ENCODE results near the gene PPP2R3C.
"Not testable (repeated sequence)": the region's sequence is repeated elsewhere in the genome, so short reads cannot be mapped to it uniquely, and the experiment has no call there.

Gene PPP2R3C

DNA sequence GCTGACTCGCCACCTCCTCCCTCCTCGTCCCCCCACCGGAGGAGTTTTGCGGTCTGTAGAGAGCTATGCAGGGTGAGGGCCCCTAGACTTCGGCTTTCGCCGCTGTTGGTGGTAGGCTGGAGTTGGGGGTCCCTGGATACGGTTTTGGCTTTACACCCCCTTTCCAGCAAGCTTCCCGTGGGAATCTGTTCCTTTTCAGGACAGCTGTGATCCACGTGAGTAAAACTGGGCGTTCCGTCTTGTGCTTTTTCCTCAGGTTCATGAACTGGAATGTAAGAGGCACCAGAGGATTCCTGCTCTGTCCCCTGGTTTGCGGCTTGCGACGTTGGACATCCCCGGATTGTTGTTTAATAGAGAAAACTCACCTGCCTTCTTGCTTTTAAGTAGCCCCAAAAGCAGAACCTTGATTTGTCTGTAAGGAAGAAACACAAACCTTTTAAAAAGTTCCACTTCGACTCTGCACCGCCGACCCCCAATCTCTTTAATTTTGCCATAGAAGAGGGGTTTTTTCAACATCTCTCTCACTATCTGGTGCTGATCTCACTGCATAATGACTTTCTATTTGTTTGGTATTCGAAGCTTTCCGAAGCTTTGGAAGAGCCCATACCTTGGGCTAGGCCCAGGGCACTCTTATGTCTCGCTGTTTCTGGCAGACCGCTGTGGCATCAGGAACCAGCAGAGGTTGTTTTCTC lies 1.1 kb upstream of the PPP2R3C start:
- Histone ChIP-seq H3K36me3 (ENCODE audit: insufficient read depth, low read length) (peaks cover 3% of the 10 kb centered on the region), H3K4me3 (ENCODE audit: low read length) (peak overlapping the region; percentile 85), H3K9ac (ENCODE audit: low read depth, low read length) (peak overlapping the region; percentile 92), H3K4me2 (ENCODE audit: low read length) (peak overlapping the region; percentile 86), H3K27me3 (ENCODE audit: control insufficient read depth, insufficient read depth, low read length) (no peaks in the 10 kb centered on the region), H3K9me3 (replicated peaks; ENCODE audit: low read length) (no peaks in the 10 kb centered on the region), H3K4me1 (ENCODE audit: control insufficient read depth, insufficient read depth, low read length) (peaks cover 17% of the 10 kb centered on the region)

- no peaks in the 10 kb centered on the region for H3K36me3 ChIP-seq (ENCODE audit: insufficient read depth, low read length)
- H3K9me3 ChIP-seq (replicated peaks; ENCODE audit: low read length): no peaks in the 10 kb centered on the region
- H3K4me3 ChIP-seq (ENCODE audit: low read length): peak overlapping the region; percentile 85
- H3K27me3 ChIP-seq (ENCODE audit: control insufficient read depth, insufficient read depth, low read length): no peaks in the 10 kb centered on the region
- H3K4me2 ChIP-seq (ENCODE audit: low read length): peak overlapping the region; percentile 86
- H3K9ac ChIP-seq (ENCODE audit: low read depth, low read length): peak overlapping the region; percentile 92
- H3K4me1 ChIP-seq (ENCODE audit: control insufficient read depth, insufficient read depth, low read length): peaks cover 17% of the 10 kb centered on the region
Measured at GRCh38 chr14:35121026-35121886, 534 bp downstream of the PPP2R3C start.

DNA sequence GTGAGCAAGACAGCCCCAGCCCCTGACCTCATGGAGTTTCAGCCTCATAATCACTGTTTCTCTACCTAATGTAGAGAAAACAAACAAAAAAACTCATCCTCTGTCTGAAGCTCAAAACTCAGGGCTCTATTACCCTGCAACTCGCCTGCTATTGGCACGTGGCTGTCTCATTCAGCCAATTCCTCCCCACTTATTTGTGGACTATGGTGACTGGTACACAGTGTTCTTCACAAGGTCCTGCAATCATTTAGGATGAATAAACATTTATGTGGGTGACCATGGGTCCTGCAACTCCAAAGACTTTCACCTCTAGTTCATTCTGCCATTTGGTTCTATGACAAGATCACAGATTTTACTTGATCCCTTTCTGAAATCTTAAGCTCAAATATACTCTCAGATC lies 4.7 kb downstream of the PPP2R3C start:
- Histone ChIP-seq H3K4me2 (ENCODE audit: low read length) (no peak overlapping the region), H3K36me3 (ENCODE audit: insufficient read depth, low read length) (peaks cover 22% of the 10 kb centered on the region), H3K4me1 (ENCODE audit: control insufficient read depth, insufficient read depth, low read length) (peaks cover 4% of the 10 kb centered on the region), H3K9me3 (replicated peaks; ENCODE audit: low read length) (no peaks in the 10 kb centered on the region), H3K4me3 (ENCODE audit: low read length) (no peak overlapping the region), H3K9ac (ENCODE audit: low read depth, low read length) (no peak overlapping the region), H3K27me3 (ENCODE audit: control insufficient read depth, insufficient read depth, low read length) (no peaks in the 10 kb centered on the region)

GRCh38 chr14:35116242-35116641 lies 5.5 kb downstream of the PPP2R3C start:
- no peak overlapping the region for H3K4me3 ChIP-seq (ENCODE audit: low read length)
- no peaks in the 10 kb centered on the region for H3K9me3 ChIP-seq (replicated peaks; ENCODE audit: low read length)
- H3K4me1 ChIP-seq (ENCODE audit: control insufficient read depth, insufficient read depth, low read length): peaks cover 4% of the 10 kb centered on the region
- peaks cover 31% of the 10 kb centered on the region for H3K36me3 ChIP-seq (ENCODE audit: insufficient read depth, low read length)
- no peak overlapping the region for H3K9ac ChIP-seq (ENCODE audit: low read depth, low read length)
- no peak overlapping the region for H3K4me2 ChIP-seq (ENCODE audit: low read length)
- H3K27me3 ChIP-seq (ENCODE audit: control insufficient read depth, insufficient read depth, low read length): no peaks in the 10 kb centered on the region

DNA sequence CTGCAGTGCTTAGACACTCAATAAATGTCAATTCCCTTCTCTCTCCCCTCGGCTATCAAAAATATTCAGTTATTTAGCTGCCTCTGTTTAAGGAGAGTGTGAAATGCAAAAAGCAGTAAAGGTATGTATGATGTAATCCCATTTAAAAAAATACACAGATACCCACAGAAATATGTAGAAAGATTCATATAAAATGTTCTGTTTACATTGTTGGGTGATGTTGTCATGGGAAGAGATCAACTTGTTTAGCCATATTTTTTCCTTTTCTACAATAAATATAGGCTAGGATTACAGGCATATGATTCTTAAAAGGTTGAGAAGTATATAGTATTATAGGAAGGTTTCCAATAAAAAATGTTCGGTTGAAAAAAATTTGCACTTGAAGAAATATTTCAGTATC lies 7.8 kb downstream of the PPP2R3C start:
- Histone ChIP-seq H3K4me2 (ENCODE audit: low read length) (no peak overlapping the region), H3K27me3 (ENCODE audit: control insufficient read depth, insufficient read depth, low read length) (no peaks in the 10 kb centered on the region), H3K9me3 (replicated peaks; ENCODE audit: low read length) (no peaks in the 10 kb centered on the region), H3K36me3 (ENCODE audit: insufficient read depth, low read length) (peaks cover 47% of the 10 kb centered on the region), H3K4me3 (ENCODE audit: low read length) (no peak overlapping the region), H3K9ac (ENCODE audit: low read depth, low read length) (no peak overlapping the region), H3K4me1 (ENCODE audit: control insufficient read depth, insufficient read depth, low read length) (no peaks in the 10 kb centered on the region)

DNA sequence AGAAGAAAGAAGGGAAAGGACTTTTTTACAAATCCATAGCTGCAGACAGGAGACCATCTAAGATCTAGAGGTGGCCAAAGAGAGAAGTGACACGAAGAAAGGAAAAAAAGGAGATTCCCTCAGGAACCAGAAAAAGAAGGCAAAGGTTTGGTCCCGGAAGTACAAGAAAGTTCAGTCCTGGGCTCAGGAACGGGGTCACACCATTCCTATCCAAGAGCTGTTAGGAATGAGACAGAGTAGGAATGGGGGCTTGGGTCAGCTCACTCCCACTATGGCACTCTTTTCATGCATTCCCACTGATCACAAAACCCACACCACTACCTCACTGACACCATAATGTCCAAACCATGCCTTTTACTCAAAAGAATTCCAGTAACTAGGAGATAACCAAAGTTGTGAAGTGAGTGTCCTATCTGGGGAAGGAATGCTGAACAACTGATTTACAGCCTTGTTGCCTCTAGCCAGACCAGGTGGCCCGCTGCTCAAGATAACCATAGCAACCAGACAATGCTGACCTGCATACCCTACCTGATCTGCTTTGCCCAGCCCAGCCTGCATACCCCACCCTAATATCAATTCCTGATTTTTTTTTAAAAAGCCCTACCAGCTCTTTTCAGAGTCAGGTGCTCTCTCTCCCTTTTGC lies 8.4 kb downstream of the PPP2R3C start:
- no peaks in the 10 kb centered on the region for H3K27me3 ChIP-seq (ENCODE audit: control insufficient read depth, insufficient read depth, low read length)
- H3K4me1 ChIP-seq (ENCODE audit: control insufficient read depth, insufficient read depth, low read length): no peaks in the 10 kb centered on the region
- H3K4me3 ChIP-seq (ENCODE audit: low read length): no peak overlapping the region
- no peaks in the 10 kb centered on the region for H3K9me3 ChIP-seq (replicated peaks; ENCODE audit: low read length)
- no peak overlapping the region for H3K4me2 ChIP-seq (ENCODE audit: low read length)
- no peak overlapping the region for H3K9ac ChIP-seq (ENCODE audit: low read depth, low read length)
- peaks cover 47% of the 10 kb centered on the region for H3K36me3 ChIP-seq (ENCODE audit: insufficient read depth, low read length)

GRCh38 chr14:35112641-35113040 lies 9.1 kb downstream of the PPP2R3C start:
- Histone ChIP-seq H3K9ac (ENCODE audit: low read depth, low read length) (no peak overlapping the region), H3K4me3 (ENCODE audit: low read length) (no peak overlapping the region), H3K27me3 (ENCODE audit: control insufficient read depth, insufficient read depth, low read length) (no peaks in the 10 kb centered on the region), H3K36me3 (ENCODE audit: insufficient read depth, low read length) (peaks cover 52% of the 10 kb centered on the region), H3K4me1 (ENCODE audit: control insufficient read depth, insufficient read depth, low read length) (no peaks in the 10 kb centered on the region), H3K9me3 (replicated peaks; ENCODE audit: low read length) (no peaks in the 10 kb centered on the region), H3K4me2 (ENCODE audit: low read length) (no peak overlapping the region)

DNA sequence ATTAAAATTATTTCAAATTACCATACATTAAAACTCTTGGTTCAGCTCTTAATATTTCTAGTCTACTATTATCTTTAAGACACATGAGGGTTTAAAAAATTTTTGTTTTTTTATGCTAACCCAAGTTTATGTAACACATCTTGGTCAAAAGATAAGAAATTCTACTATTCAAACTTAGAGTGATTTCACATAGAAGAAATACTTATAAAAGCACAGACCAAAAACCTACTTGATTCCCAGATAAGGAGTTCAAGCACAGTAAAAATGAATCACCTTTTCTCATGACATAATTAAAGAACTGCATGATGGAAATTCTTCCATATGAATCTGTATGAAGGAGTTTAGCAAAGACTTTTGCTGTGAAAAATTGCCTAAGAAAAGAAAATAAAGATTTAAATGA lies 13.9 kb downstream of the PPP2R3C start:
- Histone ChIP-seq H3K9ac (ENCODE audit: low read depth, low read length) (no peak overlapping the region), H3K36me3 (ENCODE audit: insufficient read depth, low read length) (peaks cover 49% of the 10 kb centered on the region), H3K4me1 (ENCODE audit: control insufficient read depth, insufficient read depth, low read length) (no peaks in the 10 kb centered on the region), H3K9me3 (replicated peaks; ENCODE audit: low read length) (no peaks in the 10 kb centered on the region), H3K4me2 (ENCODE audit: low read length) (no peak overlapping the region), H3K4me3 (ENCODE audit: low read length) (no peak overlapping the region), H3K27me3 (ENCODE audit: control insufficient read depth, insufficient read depth, low read length) (no peaks in the 10 kb centered on the region)

DNA sequence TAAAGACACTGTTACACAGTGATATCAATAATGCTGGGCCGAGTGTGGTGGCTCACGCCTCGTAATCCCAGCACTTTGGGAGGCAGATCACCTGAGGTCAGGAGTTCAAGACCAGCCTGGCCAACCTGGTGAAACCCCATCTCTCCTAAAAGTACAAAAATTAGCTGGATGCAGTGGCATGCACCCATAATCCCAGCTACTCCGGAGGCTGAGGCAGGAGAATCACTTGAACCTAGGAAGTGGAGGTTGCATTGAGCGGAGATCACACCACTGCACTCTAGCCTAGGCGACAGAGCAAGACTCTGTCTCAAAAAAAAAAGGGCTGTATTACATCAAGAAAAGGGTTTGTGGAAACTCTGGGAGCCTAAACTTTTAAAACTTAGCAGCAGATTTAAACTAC lies 27.1 kb downstream of the PPP2R3C start:
- not testable (repeated sequence) for H3K9me3 ChIP-seq (replicated peaks; ENCODE audit: low read length); H3K4me2 ChIP-seq (ENCODE audit: low read length); H3K4me1 ChIP-seq (ENCODE audit: control insufficient read depth, insufficient read depth, low read length); H3K27me3 ChIP-seq (ENCODE audit: control insufficient read depth, insufficient read depth, low read length); H3K4me3 ChIP-seq (ENCODE audit: low read length); H3K9ac ChIP-seq (ENCODE audit: low read depth, low read length)
- H3K36me3 ChIP-seq (ENCODE audit: insufficient read depth, low read length): peaks cover 39% of the 10 kb centered on the region

DNA sequence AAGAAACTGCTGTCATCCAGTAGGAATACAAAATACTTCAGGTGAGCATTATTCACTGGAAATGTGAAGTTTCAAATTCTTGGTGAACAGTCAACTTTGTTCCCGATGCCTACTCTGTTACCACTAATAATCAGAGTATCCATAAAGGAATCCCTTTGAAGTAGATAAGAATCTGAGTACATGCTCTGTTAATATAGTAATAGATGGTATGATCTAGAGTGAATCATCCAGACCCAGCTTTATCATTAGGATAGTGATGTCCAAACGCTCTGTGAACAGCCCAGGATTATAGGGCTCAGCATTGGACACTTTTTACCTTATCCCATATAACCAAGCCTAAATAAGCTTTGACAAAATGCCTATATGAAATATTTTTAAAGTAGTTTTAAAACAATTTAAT lies 33.3 kb downstream of the PPP2R3C start:
- Histone ChIP-seq H3K4me2 (ENCODE audit: low read length) (no peak overlapping the region), H3K4me3 (ENCODE audit: low read length) (no peak overlapping the region), H3K9me3 (replicated peaks; ENCODE audit: low read length) (no peaks in the 10 kb centered on the region), H3K4me1 (ENCODE audit: control insufficient read depth, insufficient read depth, low read length) (no peaks in the 10 kb centered on the region), H3K9ac (ENCODE audit: low read depth, low read length) (no peak overlapping the region), H3K27me3 (ENCODE audit: control insufficient read depth, insufficient read depth, low read length) (no peaks in the 10 kb centered on the region), H3K36me3 (ENCODE audit: insufficient read depth, low read length) (peaks cover 43% of the 10 kb centered on the region)

DNA sequence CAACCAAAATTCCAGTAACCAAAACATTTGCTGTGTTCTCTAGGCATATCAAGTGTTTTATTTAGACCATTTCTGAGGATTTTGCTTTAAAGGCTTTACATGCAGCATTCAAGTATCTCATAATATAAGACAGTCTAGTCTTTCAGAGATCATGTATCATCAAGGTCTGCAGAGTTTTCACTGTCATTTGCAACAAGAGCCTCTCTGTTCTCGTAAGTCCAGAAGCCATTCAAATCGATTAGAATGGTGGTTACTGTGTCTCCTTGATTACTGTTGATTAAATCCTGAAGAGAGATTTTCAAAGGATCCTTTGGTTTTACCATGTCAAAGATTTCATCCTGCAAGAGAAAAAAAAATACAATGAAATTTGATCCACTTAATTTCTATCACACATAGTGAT lies 36.3 kb downstream of the PPP2R3C start:
- Histone ChIP-seq H3K27me3 (ENCODE audit: control insufficient read depth, insufficient read depth, low read length) (no peaks in the 10 kb centered on the region), H3K4me1 (ENCODE audit: control insufficient read depth, insufficient read depth, low read length) (no peaks in the 10 kb centered on the region), H3K4me2 (ENCODE audit: low read length) (no peak overlapping the region), H3K9ac (ENCODE audit: low read depth, low read length) (no peak overlapping the region), H3K4me3 (ENCODE audit: low read length) (no peak overlapping the region), H3K9me3 (replicated peaks; ENCODE audit: low read length) (no peaks in the 10 kb centered on the region), H3K36me3 (ENCODE audit: insufficient read depth, low read length) (peaks cover 48% of the 10 kb centered on the region)
